CD14-positive monocyte (primary cell): Measurements from ENCODE around the gene IRF2BP2. TPM values are rescaled to one million over a fixed set of nuclear protein-coding genes. Genes with fewer than 3 reads are reported as not detected.

Experiments used
- DNase-seq, 3 donors: peaks; one replicate each; pipeline ENCODE4 v3.0.0-alpha.2; 2011 to 2022
- H2AFZ ChIP-seq: 2 replicates; pipeline ENCODE4 v1.6.0; 2012; ENCODE audit warnings: mild to moderate bottlenecking, low read depth, low read length, inconsistent platforms; ENCODE audit not compliant: insufficient read depth, poor library complexity, severe bottlenecking
- H3K27ac ChIP-seq, 2 donors: 1 replicate in 1 of 2; 2 replicates in 1 of 2; pipeline ENCODE4 v1.5.1; 2012 to 2013; ENCODE audit warnings: low read length in 2 of 2, control low read depth in 1 of 2, inconsistent platforms in 1 of 2, low read depth in 1 of 2, mild to moderate bottlenecking in 1 of 2
- H3K27me3 ChIP-seq, 2 donors: one replicate each; pipeline versions ENCODE4 v1.6.0 to v1.6.1; 2011 to 2013; ENCODE audit warnings: low read length in 2 of 2; ENCODE audit not compliant: control insufficient read depth in 2 of 2, insufficient read depth in 2 of 2
- H3K36me3 ChIP-seq, 2 donors: replicated peaks in 1 of 2; 1 replicate in 1 of 2; 2 replicates in 1 of 2; pipeline versions ENCODE4 v1.5.1 to v1.6.1; 2012 to 2013; ENCODE audit warnings: low read length in 2 of 2, control low read depth in 1 of 2, inconsistent platforms in 1 of 2, mild to moderate bottlenecking in 1 of 2; ENCODE audit not compliant: insufficient read depth in 2 of 2, control insufficient read depth in 1 of 2
- H3K4me1 ChIP-seq, 2 donors: 1 replicate in 1 of 2; 2 replicates in 1 of 2; pipeline versions ENCODE4 v1.5.1 to v1.6.1; 2012 to 2013; ENCODE audit warnings: low read length in 2 of 2, control low read depth in 1 of 2, inconsistent platforms in 1 of 2, mild to moderate bottlenecking in 1 of 2, moderate library complexity in 1 of 2; ENCODE audit not compliant: insufficient read depth in 2 of 2, control insufficient read depth in 1 of 2
- H3K4me2 ChIP-seq: replicated peaks from 2 replicates; pipeline ENCODE3; 2012; ENCODE audit warnings: low read length, moderate library complexity, mild to moderate bottlenecking; ENCODE audit not compliant: poor library complexity, severe bottlenecking; ENCODE audit errors: extremely low read depth
- H3K4me3 ChIP-seq, 3 experiments: fragments of 200-600 bp in 1 of 3; sonication (generic) in 1 of 3; replicated peaks in 1 of 3; 1 replicate in 2 of 3; 2 replicates in 1 of 3; pipeline ENCODE4 v1.5.1; 2011 to 2013; ENCODE audit warnings: low read length in 3 of 3, mild to moderate bottlenecking in 3 of 3, control low read depth in 2 of 3, low read depth in 2 of 3, inconsistent platforms in 1 of 3, moderate library complexity in 1 of 3
- H3K79me2 ChIP-seq: 2 replicates; pipeline ENCODE4 v1.6.0; 2012; ENCODE audit warnings: mild to moderate bottlenecking, control low read depth, inconsistent platforms, low read length, moderate library complexity; ENCODE audit not compliant: insufficient read depth
- H3K9ac ChIP-seq: 2 replicates; pipeline ENCODE4 v1.6.0; 2017; ENCODE audit warnings: low read length, mild to moderate bottlenecking; ENCODE audit not compliant: insufficient read depth, poor library complexity, severe bottlenecking
- H3K9me3 ChIP-seq, 2 donors: replicated peaks in 1 of 2; 1 replicate in 1 of 2; 2 replicates in 1 of 2; pipeline versions ENCODE4 v1.5.1 to v1.6.1; 2012 to 2013; ENCODE audit warnings: low read length in 2 of 2, control low read depth in 1 of 2; ENCODE audit not compliant: control insufficient read depth in 1 of 2, insufficient read depth in 1 of 2
- H4K20me1 ChIP-seq: 2 replicates; pipeline ENCODE4 v1.6.0; 2012; ENCODE audit warnings: mild to moderate bottlenecking, low read length, control low read depth, moderate library complexity; ENCODE audit not compliant: insufficient read depth
- H3K27ac Mint-ChIP-seq, 7 donors: one replicate each; pipeline ENCODE4 v1.8.0; 2020; ENCODE audit warnings: mild to moderate bottlenecking in 7 of 7, mixed read lengths in 7 of 7, moderate library complexity in 6 of 7, inconsistent platforms in 2 of 7
- H3K27me3 Mint-ChIP-seq, 3 donors: one replicate each; pipeline ENCODE4 v1.8.0; 2021 to 2022; ENCODE audit warnings: low read depth in 3 of 3, mild to moderate bottlenecking in 3 of 3, mixed read lengths in 3 of 3, moderate library complexity in 3 of 3, inconsistent platforms in 1 of 3
- H3K36me3 Mint-ChIP-seq, 2 donors: one replicate each; pipeline ENCODE4 v1.8.0; 2020; ENCODE audit warnings: mixed read lengths in 2 of 2, inconsistent platforms in 1 of 2, mild to moderate bottlenecking in 1 of 2
- H3K4me1 Mint-ChIP-seq: one replicate; pipeline ENCODE4 v1.8.0; 2020; ENCODE audit warnings: mild to moderate bottlenecking, mixed read lengths
- H3K4me3 Mint-ChIP-seq, 2 donors: one replicate each; pipeline ENCODE4 v1.8.0; 2020; ENCODE audit warnings: mild to moderate bottlenecking in 2 of 2, mixed read lengths in 2 of 2, moderate library complexity in 1 of 2
- H3K9me3 Mint-ChIP-seq, 7 donors: one replicate each; pipeline ENCODE4 v1.8.0; 2020 to 2022; ENCODE audit warnings: mixed read lengths in 7 of 7, mild to moderate bottlenecking in 6 of 7, moderate library complexity in 6 of 7, inconsistent platforms in 2 of 7
- WGBS: methylation state at CpG from one replicate; pipeline ENCODE4 v1.1.5; 2013; ENCODE audit warnings: missing lambda C conversion rate; ENCODE audit not compliant: insufficient coverage; 5-methylcytosine and 5-hydroxymethylcytosine counted together
- intact Hi-C, 2 donors: fragments of 100-400 bp; cut with micrococcal nuclease; formaldehyde crosslinking; loops; one replicate each; pipeline versions ENCODE4 v1.15.0 to v1.15.1; 2023
- polyA plus RNA-seq, 3 donors: library from polyadenylated mRNA; depleted of rRNA in 1 of 3; unstranded in 2 of 3; stranded (reverse) in 1 of 3; fragments of 300-500 nt in 2 of 3; fragments of >200 nt in 1 of 3; fragmentation: Illumina TruSeq in 2 of 3; gene quantifications; 1 replicate in 2 of 3; 2 replicates in 1 of 3; pipeline ENCODE4 v1.2.3, GENCODE V29; 2012 to 2021
- TF ChIP-seq, protein P1 (sequence below): fragments of 200-600 bp; IDR thresholded peaks from one replicate; pipeline ENCODE4 v1.8.0; 2022; ENCODE audit warnings: antibody characterized with exemption, mild to moderate bottlenecking

The IRF2BP2 gene
- polyA plus RNA-seq, 3 donors, result 22.4 to 656 (median 22.6) TPM

DNA sequence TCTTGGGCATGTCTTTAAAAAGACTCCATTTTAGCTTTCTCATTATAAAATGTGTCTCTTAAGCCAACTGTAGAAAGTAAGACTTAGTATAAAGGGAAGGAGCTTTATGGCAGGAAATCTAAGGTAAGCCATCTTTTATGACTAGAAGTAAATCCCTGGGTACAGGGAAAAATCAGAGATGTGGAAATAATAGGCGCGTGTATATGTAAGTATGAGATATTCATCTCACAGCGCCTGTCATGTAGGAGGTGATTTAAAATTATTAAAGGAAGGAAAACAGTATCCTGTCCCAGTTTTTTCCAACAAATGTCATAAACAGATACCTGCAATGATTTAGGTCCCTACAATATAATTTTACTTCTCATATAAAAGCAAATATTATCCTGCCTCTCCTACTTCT, 35.0 kb upstream of the IRF2BP2 start:
- peak overlapping the region in 1 of 3 experiments; percentile 40 for H3K4me3 ChIP-seq
- H2AFZ ChIP-seq, result no peak overlapping the region
- DNase-seq, result no peak
- H3K4me1 Mint-ChIP-seq, result peaks cover 24% of the 10 kb centered on the region
- H3K27ac Mint-ChIP-seq, result peak overlapping the region in 6 of 7 donors; percentile 81 to 96 (median 92)
- H3K9me3 Mint-ChIP-seq, result peaks cover 4 to 6% (median 4%) of the 10 kb centered on the region in 7 donors
- H3K27me3 ChIP-seq, result no peaks in the 10 kb centered on the region
- no peaks in the 10 kb centered on the region for H4K20me1 ChIP-seq
- no peaks in the 10 kb centered on the region for H3K9me3 ChIP-seq
- peaks cover 0 to 3% of the 10 kb centered on the region in 2 donors for H3K36me3 Mint-ChIP-seq
- peak overlapping the region; percentile 59 for H3K4me2 ChIP-seq
- no peak overlapping the region for H3K4me3 Mint-ChIP-seq
- no peaks in the 10 kb centered on the region for H3K79me2 ChIP-seq
- H3K9ac ChIP-seq, result no peak overlapping the region
- intact Hi-C loops, result no loop called here
- WGBS, result no CpG with 5 or more reads among the region's 3 CpGs
- H3K36me3 ChIP-seq, result no peaks in the 10 kb centered on the region
- H3K27ac ChIP-seq, result peak overlapping the region in 1 of 2 donors; percentile 84
- TF ChIP-seq, protein P1, sequence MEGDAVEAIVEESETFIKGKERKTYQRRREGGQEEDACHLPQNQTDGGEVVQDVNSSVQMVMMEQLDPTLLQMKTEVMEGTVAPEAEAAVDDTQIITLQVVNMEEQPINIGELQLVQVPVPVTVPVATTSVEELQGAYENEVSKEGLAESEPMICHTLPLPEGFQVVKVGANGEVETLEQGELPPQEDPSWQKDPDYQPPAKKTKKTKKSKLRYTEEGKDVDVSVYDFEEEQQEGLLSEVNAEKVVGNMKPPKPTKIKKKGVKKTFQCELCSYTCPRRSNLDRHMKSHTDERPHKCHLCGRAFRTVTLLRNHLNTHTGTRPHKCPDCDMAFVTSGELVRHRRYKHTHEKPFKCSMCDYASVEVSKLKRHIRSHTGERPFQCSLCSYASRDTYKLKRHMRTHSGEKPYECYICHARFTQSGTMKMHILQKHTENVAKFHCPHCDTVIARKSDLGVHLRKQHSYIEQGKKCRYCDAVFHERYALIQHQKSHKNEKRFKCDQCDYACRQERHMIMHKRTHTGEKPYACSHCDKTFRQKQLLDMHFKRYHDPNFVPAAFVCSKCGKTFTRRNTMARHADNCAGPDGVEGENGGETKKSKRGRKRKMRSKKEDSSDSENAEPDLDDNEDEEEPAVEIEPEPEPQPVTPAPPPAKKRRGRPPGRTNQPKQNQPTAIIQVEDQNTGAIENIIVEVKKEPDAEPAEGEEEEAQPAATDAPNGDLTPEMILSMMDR, result no peak
- no peaks in the 10 kb centered on the region for H3K27me3 Mint-ChIP-seq
- peaks cover 20 to 22% of the 10 kb centered on the region in 2 donors for H3K4me1 ChIP-seq

DNA sequence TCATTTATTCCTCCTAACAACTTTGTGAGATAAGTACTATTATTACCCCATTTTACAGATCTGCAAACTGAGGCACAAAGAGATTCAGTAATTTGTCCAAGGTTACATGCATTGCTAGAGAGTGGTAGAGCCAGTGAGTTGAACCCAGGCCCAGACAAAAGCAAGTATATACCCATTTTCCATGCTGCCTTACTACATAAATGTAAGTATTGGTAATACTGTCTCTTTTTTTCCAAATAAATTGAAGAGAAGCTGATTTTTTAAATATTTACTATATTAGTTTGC, 33.8 kb upstream of the IRF2BP2 start:
- H3K36me3 ChIP-seq, result no peaks in the 10 kb centered on the region
- no peak for DNase-seq
- H3K4me1 ChIP-seq, result peaks cover 20 to 22% of the 10 kb centered on the region in 2 donors
- Mint-ChIP-seq H3K36me3 (peaks cover 0 to 3% of the 10 kb centered on the region in 2 donors), H3K27ac (no peak overlapping the region), H3K9me3 (peaks cover 4 to 6% (median 4%) of the 10 kb centered on the region in 7 donors), H3K27me3 (no peaks in the 10 kb centered on the region), H3K4me1 (peaks cover 21% of the 10 kb centered on the region), H3K4me3 (no peak overlapping the region)
- no peak overlapping the region for H3K4me2 ChIP-seq
- H2AFZ ChIP-seq, result no peak overlapping the region
- intact Hi-C loops, result no loop called here
- no peaks in the 10 kb centered on the region for H3K9me3 ChIP-seq
- no peaks in the 10 kb centered on the region for H3K79me2 ChIP-seq
- no peak overlapping the region for H3K9ac ChIP-seq
- H3K27me3 ChIP-seq, result no peaks in the 10 kb centered on the region
- no peak overlapping the region for H3K27ac ChIP-seq
- no peaks in the 10 kb centered on the region for H4K20me1 ChIP-seq
- TF ChIP-seq, protein P1, result no peak
- H3K4me3 ChIP-seq, result no peak overlapping the region
